ENCODE measurements around the gene VPS26C.

Gene VPS26C

GRCh38 chr21:37294679-37295078 lies 27.5 kb upstream of the VPS26C start:
- no peak for TF ChIP-seq ZC3H10 (CRISPR knock-in tag; IDR thresholded peaks at IDR 0.05)
- TF ChIP-seq ISL1 (CRISPR knock-in tag; IDR thresholded peaks at IDR 0.05): no peak
- TF ChIP-seq RARB (CRISPR knock-in tag; IDR thresholded peaks at IDR 0.05): no peak
- no peak for TF ChIP-seq ZFP30 (CRISPR knock-in tag; IDR thresholded peaks at IDR 0.05)
- no peak for TF ChIP-seq TCF4 (CRISPR knock-in tag; IDR thresholded peaks at IDR 0.05; ENCODE audit: borderline replicate concordance)
- TF ChIP-seq BACH2 (CRISPR knock-in tag; IDR thresholded peaks at IDR 0.05; ENCODE audit: borderline replicate concordance): no peak
- TF ChIP-seq SNAI2 (CRISPR knock-in tag; IDR thresholded peaks at IDR 0.05): no peak
- TF ChIP-seq ZFP3 (CRISPR knock-in tag; IDR thresholded peaks at IDR 0.05): no peak
- no peak for TF ChIP-seq OSR1 (CRISPR knock-in tag; IDR thresholded peaks at IDR 0.05)
- no peak for TF ChIP-seq GLIS3 (CRISPR knock-in tag; IDR thresholded peaks at IDR 0.05)
- no peak for TF ChIP-seq TSHZ2 (CRISPR knock-in tag; IDR thresholded peaks at IDR 0.05)
- no peak for TF ChIP-seq CREB5 (CRISPR knock-in tag; IDR thresholded peaks at IDR 0.05; ENCODE audit: low read depth)
- no peak for TF ChIP-seq ZNF70 (CRISPR knock-in tag; IDR thresholded peaks at IDR 0.05)
- no peak for TF ChIP-seq PPARA (CRISPR knock-in tag; IDR thresholded peaks at IDR 0.05; ENCODE audit: borderline replicate concordance)
- TF ChIP-seq ARNTL (CRISPR knock-in tag; IDR thresholded peaks at IDR 0.05; ENCODE audit: borderline replicate concordance, low read depth): no peak
- TF ChIP-seq, protein P1, sequence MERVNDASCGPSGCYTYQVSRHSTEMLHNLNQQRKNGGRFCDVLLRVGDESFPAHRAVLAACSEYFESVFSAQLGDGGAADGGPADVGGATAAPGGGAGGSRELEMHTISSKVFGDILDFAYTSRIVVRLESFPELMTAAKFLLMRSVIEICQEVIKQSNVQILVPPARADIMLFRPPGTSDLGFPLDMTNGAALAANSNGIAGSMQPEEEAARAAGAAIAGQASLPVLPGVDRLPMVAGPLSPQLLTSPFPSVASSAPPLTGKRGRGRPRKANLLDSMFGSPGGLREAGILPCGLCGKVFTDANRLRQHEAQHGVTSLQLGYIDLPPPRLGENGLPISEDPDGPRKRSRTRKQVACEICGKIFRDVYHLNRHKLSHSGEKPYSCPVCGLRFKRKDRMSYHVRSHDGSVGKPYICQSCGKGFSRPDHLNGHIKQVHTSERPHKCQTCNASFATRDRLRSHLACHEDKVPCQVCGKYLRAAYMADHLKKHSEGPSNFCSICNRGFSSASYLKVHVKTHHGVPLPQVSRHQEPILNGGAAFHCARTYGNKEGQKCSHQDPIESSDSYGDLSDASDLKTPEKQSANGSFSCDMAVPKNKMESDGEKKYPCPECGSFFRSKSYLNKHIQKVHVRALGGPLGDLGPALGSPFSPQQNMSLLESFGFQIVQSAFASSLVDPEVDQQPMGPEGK (CRISPR knock-in tag; IDR thresholded peaks at IDR 0.05; ENCODE audit: borderline replicate concordance): no peak
- TF ChIP-seq CSDC2 (CRISPR knock-in tag; IDR thresholded peaks at IDR 0.05): no peak
- TF ChIP-seq, protein P2, sequence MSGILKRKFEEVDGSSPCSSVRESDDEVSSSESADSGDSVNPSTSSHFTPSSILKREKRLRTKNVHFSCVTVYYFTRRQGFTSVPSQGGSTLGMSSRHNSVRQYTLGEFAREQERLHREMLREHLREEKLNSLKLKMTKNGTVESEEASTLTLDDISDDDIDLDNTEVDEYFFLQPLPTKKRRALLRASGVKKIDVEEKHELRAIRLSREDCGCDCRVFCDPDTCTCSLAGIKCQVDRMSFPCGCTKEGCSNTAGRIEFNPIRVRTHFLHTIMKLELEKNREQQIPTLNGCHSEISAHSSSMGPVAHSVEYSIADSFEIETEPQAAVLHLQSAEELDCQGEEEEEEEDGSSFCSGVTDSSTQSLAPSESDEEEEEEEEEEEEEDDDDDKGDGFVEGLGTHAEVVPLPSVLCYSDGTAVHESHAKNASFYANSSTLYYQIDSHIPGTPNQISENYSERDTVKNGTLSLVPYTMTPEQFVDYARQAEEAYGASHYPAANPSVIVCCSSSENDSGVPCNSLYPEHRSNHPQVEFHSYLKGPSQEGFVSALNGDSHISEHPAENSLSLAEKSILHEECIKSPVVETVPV (CRISPR knock-in tag; IDR thresholded peaks at IDR 0.05): no peak
- no peak for TF ChIP-seq TOX (CRISPR knock-in tag; IDR thresholded peaks at IDR 0.05; ENCODE audit: borderline replicate concordance)
- ATAC-seq: no peak

- TF ChIP-seq, protein P3, sequence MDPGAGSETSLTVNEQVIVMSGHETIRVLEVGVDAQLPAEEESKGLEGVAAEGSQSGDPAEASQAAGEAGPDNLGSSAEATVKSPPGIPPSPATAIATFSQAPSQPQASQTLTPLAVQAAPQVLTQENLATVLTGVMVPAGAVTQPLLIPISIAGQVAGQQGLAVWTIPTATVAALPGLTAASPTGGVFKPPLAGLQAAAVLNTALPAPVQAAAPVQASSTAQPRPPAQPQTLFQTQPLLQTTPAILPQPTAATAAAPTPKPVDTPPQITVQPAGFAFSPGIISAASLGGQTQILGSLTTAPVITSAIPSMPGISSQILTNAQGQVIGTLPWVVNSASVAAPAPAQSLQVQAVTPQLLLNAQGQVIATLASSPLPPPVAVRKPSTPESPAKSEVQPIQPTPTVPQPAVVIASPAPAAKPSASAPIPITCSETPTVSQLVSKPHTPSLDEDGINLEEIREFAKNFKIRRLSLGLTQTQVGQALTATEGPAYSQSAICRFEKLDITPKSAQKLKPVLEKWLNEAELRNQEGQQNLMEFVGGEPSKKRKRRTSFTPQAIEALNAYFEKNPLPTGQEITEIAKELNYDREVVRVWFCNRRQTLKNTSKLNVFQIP (CRISPR knock-in tag; IDR thresholded peaks at IDR 0.05; ENCODE audit: borderline replicate concordance, low read depth): no peak
- no peak for ATAC-seq
These were observed 25.8 kb upstream of the VPS26C start for GRCh38 chr21:37292941-37293340.

- no peak for ATAC-seq
- TF ChIP-seq CREB5 (CRISPR knock-in tag; IDR thresholded peaks at IDR 0.05; ENCODE audit: low read depth) (no peak), TCF4 (CRISPR knock-in tag; IDR thresholded peaks at IDR 0.05; ENCODE audit: borderline replicate concordance) (no peak), GLIS3 (CRISPR knock-in tag; IDR thresholded peaks at IDR 0.05) (no peak), CSDC2 (CRISPR knock-in tag; IDR thresholded peaks at IDR 0.05) (no peak), BACH2 (CRISPR knock-in tag; IDR thresholded peaks at IDR 0.05; ENCODE audit: borderline replicate concordance) (no peak), ZFP3 (CRISPR knock-in tag; IDR thresholded peaks at IDR 0.05) (no peak), RARB (CRISPR knock-in tag; IDR thresholded peaks at IDR 0.05) (no peak), ZNF8 (CRISPR knock-in tag; IDR thresholded peaks at IDR 0.05) (no peak), OSR1 (CRISPR knock-in tag; IDR thresholded peaks at IDR 0.05) (no peak), PPARA (CRISPR knock-in tag; IDR thresholded peaks at IDR 0.05; ENCODE audit: borderline replicate concordance) (no peak), ZC3H10 (CRISPR knock-in tag; IDR thresholded peaks at IDR 0.05) (no peak), ARNTL (CRISPR knock-in tag; IDR thresholded peaks at IDR 0.05; ENCODE audit: borderline replicate concordance, low read depth) (no peak), ZFP30 (CRISPR knock-in tag; IDR thresholded peaks at IDR 0.05) (no peak), ESRRG (CRISPR knock-in tag; IDR thresholded peaks at IDR 0.05) (no peak), ZNF70 (CRISPR knock-in tag; IDR thresholded peaks at IDR 0.05) (no peak)
- TF ChIP-seq, protein P1 (CRISPR knock-in tag; IDR thresholded peaks at IDR 0.05; ENCODE audit: borderline replicate concordance): no peak
- TF ChIP-seq, protein P3 (CRISPR knock-in tag; IDR thresholded peaks at IDR 0.05; ENCODE audit: borderline replicate concordance, low read depth): no peak
These were observed 24.9 kb upstream of the VPS26C start for GRCh38 chr21:37292041-37292440.
